NCI-H2196 treated with DMSO at 0.1 percent for 48 hours (cell line): ENCODE results near the gene YES1.
"Not testable (repeated sequence)": the region's sequence is repeated elsewhere in the genome, so short reads cannot be mapped to it uniquely, and the experiment has no call there.

Experiments used
- DNase-seq: peaks from one replicate; lab custom pipeline; 2025; ENCODE audit not compliant: unreplicated experiment; lab: John Stamatoyannopoulos, UW

Gene YES1

DNA sequence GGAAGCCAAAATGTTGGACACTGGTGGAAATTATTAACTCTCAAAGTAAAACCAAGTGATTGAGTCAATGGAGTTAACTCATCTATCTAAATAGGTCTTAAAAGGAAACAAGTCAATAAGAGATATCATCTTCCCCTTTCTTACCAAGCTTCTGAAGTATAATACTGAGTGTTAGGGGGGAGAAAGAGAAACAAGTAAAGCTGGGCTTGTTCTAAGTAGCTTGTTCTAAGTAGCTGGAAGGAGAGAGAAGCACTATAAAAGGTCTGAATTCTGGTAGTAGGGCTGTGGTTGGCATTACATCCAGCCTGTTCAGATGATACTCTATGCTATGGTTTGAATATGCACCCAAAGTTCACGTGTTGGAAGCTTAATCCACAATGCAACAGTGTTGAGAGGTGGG is 26.8 kb downstream of the YES1 start:
- DNase-seq, result no peak

DNA sequence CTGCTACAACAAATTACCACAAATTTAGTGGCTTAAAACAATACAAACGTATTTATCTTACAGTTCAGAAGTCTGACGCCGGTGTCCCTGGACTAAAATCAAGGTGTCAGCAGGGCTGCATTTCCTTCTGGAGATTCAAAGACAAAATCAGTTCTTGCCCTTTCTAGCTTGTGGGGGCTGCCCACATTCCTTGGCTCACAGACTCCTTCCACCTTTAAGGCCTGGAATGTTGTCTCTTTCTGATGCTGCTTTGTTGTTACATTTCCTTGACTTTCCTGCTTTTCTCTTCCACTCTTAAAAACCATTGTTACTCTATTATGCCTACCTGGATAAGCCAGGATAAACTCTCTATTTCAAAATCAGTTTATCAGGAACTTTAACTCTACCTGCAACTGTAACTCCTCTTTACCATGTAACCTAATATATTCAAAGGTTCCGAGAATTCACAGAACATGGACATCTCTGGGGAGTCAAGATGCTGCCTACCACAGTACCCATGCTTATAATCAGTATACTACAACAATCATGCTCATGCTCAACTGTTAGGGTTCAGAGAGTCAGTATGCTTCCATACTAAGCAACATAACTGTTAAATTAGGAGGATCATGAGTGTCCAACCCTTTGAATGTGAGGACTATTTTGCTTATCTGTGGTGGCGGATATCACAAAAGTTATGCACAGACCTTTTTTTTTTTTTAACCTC is 27.4 kb downstream of the YES1 start:
- no peak for DNase-seq

GRCh38 chr18:778194-778927 is 33.7 kb downstream of the YES1 start:
- no peak for DNase-seq

DNA sequence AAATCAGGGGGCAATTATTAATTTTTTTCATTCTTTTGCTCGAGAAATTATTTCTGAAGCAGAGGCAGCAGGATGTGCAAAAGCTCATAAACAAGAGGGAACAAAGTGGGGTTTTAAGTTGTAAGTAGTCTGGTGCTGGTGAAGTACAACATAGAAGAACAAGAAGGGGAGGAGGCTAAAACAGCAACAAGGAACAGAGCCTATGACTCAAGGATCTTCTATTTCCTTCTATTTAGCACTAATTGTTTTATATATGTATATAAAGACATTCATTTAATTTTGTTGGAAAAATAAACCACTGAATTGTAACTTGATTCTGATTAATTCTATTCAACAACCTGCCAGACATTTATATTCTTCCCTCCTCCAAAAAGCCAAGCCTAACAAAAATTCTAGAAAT is 35.0 kb downstream of the YES1 start:
- DNase-seq, result no peak

DNA sequence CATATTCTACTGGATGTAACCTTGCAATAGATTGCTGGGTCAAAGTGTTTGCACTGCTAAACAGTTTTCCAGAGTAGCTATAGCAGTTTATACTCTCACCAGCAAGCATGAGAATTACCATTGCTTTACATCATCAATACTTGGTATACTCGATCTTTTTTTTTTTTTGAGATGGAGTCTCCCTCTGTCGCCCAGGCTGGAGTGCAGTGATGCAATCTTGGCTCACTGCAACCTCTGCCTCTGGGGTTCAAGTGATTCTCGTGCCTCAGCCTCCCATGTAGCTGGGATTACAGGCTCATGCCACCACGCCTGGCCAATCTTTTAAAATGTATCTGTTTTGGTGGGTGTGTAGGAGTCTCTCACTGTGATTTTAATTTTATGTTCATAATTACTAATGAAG is 36.0 kb downstream of the YES1 start:
- not testable (repeated sequence) for DNase-seq

DNA sequence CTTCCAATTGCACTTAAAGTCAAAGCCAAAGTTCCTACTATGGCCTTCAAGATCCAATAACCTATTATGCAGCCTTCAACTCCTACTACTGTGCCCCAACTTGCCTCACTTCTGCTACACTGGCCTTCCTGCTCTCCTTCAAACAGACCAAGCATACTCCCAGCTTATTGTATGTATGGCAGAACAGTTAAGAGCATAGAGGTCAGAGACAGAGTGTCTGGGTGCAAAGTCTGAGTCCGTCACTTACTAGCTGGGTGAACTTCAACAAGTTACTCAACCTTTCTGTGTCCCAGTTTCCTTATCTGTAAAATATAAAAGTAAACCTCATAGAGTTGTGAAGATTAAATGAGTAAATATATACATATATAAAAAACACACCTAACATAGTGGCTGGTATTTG is 37.2 kb downstream of the YES1 start:
- no peak for DNase-seq

DNA sequence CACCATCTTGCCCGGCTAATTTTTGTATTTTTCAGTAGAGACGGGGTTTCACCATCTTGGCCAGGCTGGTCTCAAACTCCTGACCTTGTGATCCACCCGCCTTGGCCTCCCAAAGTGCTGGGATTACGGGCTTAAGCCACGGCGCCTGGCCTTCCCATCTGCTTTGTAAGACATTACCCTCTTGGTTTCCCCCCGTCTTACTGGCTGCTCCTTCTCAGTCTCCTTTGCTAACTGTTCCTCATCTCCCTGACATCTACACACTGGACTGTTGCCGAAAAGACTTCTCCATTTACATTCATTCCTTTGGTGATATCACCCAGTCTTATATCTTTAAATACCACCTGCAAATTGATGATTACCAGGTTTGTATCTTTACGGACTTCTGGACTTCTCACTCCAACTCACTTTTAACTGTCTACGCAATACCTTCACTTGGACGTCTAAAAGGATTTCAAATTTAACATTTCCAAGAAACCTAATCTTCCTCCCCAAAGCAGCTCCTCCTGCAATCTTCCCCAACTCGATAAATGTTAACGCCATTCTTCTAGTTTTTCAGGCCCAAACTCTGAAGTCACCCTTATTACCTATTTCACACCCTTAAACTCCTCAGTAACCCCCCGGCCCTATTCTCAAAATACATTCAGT is 37.9 kb downstream of the YES1 start:
- no peak for DNase-seq

DNA sequence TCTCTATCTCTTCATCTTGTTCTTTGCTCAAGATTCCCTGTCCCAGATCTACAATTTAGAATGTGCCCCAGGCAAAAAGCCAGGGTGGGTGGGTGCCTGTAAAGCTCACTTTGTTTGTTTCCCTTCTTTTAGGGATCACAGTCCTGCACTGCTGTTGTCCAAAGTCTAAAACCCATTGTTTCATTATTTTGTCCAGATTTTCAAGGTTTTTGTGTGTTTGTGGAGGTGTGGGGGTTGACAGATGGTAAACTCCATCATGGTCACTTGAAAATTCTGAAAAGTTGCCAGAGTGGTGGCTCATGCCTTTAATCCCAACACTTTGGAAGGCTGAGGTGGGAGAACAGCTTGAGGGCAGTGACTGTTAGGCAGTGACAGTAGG is 41.5 kb downstream of the YES1 start:
- DNase-seq, result no peak

DNA sequence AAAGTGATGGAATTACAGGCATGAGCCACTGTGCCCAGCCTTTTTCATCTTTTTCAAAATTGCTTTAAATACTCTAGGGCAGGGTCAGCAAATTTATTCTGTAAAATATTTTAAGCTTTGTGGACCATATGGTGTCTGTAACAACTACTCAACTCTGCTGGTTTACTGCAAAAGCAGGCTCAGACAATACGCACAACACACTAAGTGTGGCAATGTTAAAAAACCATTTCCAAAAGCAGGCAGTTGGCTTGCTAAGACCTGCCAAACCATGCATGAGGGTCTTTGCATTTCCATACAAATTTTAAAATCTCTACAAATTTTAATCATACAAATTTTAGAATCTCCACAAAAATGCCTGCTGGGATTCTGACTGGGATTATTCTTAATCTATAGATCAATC is 44.1 kb downstream of the YES1 start:
- DNase-seq, result no peak

DNA sequence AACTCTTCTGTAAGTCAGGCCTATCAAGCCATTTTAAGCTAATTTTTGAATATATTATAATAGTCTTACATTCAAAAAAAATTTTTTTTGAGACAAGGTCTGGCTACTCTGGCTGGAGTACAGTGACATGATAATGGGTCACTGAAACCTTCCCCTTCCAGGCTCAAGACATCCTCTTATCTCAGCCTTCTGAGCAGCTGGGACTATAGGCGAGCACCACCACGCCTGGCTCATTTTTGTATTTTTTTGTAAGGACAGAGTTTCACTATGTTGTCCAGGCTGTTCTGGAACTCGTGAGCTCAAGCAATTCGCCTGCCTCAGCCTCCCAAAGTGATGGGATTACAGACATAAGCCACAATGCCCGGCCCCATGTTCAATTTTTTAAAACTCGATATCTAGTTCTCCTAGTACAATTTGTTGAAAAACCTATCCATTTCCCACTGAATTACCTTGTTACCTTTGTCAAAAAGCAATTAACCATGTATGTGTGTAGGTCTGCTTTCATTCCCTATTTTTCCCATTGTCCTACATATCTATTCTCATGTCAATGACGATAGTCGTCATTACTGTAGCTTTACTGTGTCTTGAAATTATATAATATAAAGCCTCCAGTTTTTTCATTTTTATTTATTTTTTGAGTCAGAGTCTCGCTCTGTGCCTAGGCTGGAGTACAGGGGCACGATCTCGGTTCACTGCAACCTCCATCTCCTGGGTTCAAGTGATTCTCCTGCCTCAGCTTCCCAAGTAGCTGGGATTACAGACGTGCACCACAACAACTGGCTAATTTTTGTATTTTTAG is 44.8 kb downstream of the YES1 start:
- DNase-seq, result no peak

GRCh38 chr18:766550-766860 is 45.5 kb downstream of the YES1 start:
- no peak for DNase-seq

DNA sequence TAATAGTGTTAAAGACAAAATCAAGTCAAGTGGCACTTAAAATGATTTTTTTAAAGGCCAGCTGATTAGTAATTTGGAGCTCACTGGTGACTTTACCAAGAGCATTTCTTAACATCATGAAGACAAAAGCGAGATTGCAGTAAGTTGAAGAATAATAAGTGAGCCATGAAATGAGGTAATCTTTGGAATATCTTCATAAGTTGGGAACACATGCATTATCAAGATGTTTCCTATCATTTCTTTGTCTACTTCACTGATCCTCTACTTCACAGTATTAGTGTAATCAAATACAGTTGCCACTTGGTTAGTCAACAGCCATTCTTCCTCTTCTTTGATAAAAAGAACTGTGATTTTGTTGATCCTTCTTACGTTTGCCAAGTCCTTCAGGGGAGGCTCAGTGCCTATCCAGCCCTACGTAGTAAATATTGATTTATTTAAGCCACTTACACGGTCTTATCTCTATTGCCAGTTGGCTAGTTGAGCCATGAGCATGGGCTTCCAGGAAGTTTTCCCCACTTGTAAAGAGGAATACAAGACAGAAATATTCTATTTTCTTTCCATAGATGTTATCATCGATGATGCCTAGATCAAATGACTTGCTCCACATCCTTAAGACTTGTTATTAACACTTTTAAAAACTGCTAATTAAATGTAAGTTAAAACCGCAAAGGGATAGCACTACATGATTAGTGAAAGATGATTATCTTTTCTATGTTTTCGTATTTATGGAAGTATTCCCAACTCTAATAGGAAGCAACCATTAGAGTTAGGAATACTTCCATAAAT is 46.1 kb downstream of the YES1 start:
- peak; percentile 40 for DNase-seq

DNA sequence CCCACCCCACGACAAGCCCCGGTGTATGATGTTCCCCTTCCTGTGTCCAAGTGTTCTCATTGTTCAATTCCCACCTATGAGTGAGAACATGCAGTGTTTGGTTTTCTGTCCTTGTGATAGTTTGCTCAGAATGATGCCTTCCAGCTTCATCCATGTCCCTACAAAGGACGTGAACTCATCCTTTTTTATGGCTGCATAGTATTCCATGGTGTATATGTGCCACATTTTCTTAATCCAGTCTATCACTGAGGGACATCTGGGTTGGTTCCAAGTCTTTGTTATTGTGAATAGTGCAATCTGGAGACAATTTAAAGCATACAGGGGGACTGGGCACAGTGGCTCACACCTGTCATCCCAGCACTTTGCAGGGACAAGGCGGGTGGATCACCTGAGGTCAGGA is 52.2 kb downstream of the YES1 start:
- not testable (repeated sequence) for DNase-seq

DNA sequence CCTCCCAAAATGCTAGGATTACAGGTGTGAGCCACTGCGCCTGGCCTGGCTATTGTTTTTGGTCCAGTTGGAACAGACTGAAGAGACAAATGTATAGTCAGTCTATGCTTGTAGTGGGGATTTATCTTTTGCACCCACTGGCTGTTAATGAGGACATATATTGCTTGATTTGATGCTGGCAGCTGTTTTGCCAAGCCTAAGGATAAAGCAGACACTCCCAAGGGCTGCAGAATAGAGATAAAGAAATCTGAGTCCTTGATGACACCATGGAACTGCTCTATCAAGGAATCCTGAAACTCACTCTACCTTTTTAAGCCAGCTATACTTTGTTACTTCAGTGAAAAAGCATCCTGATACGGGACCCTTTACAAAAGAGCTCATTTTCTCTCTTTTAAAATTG is 56.5 kb downstream of the YES1 start:
- no peak for DNase-seq

- no peak for DNase-seq
These were observed 57.4 kb downstream of the YES1 start for GRCh38 chr18:754656-755055.

- no peak for DNase-seq
These were observed 61.6 kb downstream of the YES1 start for GRCh38 chr18:750456-750855.

DNA sequence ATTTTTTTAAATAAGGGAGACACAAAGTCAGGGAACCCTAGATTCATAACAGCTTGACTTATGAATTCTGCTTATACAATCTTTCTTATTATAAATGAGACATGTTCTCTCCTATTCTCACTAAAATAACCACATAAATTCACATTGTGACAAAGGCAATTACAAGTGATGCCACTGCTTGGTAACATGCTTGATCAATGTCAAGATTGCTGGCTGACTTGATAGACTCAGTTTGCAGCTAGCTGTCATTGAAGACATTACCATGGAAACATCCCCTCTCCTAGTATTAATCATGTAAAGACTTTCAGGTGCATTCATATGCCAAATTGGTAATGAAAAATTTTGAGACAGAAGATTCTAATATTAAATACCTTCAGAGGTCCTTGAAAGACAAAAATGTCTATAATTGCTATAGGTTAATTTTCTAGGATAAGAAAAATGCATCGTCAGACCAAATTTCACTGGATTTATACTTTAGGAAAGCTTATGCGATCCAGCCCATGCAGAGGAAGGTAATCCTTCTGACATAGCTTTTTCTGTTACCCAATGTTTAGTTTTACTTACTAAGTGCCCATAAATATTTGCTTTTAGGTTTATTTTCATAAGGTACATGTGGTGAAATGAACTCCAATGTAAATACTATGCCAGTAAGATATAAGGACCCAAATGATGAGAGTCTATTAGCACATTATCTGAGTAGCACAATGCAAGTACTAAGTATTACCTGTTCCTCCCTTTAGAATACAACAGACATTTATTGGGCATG is 67.0 kb downstream of the YES1 start:
- DNase-seq, result no peak

DNA sequence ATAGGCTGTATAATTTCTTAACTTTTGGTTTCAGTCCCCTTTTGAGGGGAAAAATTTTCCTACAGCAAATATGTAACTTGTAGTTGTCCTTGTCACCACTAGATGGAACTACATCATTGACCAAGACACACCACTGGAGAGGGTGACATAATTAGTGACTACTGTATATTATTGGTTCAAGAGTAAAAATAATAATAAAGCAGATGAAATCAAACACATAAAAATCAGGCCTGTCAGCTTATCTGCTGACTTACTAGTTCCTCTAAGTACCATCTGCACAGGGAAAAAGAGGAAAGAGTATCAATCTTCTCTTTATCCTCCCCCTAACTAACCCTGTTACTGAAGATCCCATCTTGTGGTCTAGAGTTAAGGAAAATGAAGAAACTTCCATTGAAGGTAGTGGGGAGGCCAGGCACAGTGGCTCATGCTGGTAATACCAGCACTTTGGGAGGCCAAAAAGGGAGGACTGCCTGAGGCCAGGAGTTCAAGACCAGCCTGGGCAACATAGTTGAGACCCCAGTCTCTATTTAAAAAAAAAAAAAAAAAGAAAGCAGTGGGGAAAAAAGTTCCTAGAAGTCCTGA is 70.0 kb downstream of the YES1 start:
- peak; percentile 48 for DNase-seq

DNA sequence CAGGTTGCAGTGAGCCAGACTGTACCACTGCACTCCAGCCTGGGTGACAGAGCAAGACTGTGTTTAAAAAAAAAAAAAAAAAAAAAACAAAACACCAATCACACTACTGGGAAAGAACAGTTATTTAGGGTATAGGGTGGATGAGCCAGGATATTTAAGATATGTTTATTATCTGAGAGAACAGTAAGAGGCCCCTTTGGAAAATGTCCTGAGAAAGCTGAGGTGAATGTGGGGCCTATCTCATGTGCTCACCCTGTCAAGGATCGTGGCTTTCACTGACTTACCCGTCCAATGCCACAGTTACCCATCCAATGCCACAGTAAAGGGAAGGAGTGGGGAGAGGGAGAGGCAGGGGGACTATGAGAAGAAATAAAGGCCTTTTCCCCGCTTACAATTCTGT is 79.7 kb downstream of the YES1 start:
- no peak for DNase-seq

DNA sequence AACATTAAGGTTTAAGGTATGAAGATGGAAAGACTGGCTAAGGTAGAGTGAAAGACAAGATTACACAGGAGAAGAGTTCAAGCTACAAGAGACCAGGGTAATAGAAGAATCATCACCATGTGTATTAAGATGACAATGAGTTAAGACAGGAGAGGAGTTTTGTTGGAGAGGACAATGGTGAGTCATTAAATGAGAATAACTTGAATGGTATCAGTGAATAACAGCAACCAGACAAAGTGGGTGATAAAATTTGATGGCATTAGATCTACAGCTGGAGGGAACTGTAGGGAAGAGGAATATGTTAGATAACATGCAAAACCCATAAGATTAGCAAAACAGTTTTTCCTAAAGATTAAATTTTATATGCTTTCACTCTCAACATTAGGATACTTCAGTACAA is 80.9 kb downstream of the YES1 start:
- no peak for DNase-seq
